ENCODE results near the gene KIF5B.

Gene KIF5B

DNA sequence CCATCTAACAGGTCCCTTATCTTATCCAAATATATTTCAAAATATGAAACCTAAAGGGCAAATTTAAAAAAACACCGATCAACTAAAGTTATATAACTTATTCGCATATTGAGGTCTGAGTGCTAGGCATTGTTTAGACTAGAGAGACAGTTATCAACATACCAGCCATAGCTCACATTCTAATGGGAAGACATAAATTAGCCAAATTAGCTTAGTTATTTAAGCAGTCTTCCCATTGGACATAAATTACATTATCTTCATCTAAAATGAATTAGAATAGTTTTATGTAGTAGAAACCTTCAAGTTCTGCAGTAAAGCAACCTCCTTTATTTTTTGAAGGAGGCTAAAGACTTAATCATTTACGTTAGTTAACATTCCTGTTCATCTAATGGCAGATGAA is 17.4 kb downstream of the KIF5B start:
- TF ChIP-seq, protein P1, sequence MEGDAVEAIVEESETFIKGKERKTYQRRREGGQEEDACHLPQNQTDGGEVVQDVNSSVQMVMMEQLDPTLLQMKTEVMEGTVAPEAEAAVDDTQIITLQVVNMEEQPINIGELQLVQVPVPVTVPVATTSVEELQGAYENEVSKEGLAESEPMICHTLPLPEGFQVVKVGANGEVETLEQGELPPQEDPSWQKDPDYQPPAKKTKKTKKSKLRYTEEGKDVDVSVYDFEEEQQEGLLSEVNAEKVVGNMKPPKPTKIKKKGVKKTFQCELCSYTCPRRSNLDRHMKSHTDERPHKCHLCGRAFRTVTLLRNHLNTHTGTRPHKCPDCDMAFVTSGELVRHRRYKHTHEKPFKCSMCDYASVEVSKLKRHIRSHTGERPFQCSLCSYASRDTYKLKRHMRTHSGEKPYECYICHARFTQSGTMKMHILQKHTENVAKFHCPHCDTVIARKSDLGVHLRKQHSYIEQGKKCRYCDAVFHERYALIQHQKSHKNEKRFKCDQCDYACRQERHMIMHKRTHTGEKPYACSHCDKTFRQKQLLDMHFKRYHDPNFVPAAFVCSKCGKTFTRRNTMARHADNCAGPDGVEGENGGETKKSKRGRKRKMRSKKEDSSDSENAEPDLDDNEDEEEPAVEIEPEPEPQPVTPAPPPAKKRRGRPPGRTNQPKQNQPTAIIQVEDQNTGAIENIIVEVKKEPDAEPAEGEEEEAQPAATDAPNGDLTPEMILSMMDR (IDR thresholded peaks at IDR 0.05): no peak

DNA sequence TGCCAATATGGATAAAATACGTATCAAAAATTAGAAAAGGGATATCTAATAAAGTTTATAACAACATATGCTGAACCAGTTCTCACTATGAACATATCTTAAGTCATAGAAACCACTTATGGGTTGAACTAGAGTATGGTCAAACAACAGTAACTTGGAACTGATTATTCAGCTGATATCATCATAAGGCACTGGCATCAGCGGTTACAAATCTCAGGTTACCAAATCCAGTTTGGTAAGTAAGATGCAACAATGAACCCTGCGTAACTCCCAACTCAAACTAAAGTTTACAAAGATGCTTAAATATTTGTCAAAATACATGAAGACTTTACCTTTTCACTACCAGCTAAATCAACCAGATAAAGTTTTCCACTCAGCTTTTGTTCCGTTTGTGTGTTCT is 19.3 kb downstream of the KIF5B start:
- TF ChIP-seq, protein P1 (IDR thresholded peaks at IDR 0.05): no peak

DNA sequence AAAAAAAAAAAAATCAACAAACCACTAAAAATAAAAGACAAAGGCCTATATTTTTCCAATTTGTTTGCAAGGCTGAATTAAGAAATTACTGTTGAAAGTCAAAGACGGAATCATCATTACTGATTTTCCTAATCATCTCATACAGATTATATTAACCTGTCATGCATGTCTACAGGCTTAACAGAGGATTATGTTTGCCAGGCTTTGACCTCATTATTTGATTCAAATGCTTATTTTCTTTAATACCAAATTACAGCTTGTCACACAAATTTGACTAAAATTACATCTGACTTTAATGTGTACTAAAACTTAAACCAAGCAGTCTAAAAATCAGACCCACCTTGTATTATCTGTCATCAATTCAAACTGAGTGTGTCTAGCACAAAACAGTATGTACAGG is 21.2 kb downstream of the KIF5B start:
- TF ChIP-seq, protein P1 (IDR thresholded peaks at IDR 0.05): no peak

DNA sequence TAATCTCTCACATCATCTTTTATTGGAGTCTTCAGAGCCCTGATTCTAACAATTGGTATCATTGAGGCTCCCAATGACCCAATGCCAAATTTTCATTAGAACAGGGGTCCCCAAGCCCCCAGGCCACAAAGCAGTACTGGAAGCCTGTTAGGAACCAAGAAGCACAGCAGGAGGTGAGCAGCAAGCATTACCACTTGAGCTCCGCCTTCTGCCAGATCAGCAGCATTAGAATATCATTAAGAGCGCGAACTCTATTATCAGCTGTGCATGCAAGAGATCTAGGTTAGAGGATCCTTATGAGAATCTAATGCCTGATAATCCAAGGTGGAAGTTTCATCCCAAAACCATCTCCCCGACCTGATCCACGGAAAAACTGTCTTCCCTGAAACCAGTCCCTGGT is 23.1 kb downstream of the KIF5B start:
- TF ChIP-seq, protein P1 (IDR thresholded peaks at IDR 0.05): no peak

DNA sequence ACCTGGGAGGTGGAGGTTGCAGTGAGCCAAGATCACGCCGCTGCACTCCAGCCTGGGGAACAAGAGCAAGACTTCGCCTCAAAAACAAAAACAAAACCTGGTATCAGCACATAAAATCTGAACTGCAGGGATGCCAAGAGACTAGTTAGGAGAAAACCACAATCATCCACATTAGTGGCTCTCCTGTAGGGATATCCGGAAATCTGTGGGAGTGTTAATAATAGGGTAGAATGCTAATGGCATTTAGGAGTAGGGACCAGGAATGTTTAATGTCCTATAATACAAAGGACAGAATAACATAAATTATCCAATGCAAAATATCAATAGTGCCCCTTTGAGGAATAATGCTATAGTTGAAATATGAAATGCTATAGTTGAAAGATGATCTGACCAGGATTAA is 24.3 kb downstream of the KIF5B start:
- TF ChIP-seq, protein P1 (IDR thresholded peaks at IDR 0.05): no peak

DNA sequence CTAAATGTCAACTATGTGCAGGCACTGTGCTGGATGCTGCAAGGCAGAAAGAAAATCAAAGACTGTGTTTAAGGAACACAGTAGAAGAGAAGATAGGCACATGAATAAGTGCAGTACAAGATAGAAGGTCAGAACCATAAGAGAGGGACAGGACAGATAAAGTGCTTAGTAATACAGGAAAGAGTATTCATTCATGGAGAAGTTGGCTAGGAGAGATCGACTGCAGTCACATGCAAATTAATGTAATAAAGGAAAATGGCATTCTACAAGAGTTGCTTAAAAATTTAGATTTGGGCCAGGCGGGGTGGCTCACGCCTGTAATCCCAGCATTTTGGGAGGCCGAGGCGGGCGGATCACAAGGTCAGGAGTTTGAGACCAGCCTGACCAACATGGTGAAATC is 24.8 kb downstream of the KIF5B start:
- TF ChIP-seq, protein P1 (IDR thresholded peaks at IDR 0.05): no peak

DNA sequence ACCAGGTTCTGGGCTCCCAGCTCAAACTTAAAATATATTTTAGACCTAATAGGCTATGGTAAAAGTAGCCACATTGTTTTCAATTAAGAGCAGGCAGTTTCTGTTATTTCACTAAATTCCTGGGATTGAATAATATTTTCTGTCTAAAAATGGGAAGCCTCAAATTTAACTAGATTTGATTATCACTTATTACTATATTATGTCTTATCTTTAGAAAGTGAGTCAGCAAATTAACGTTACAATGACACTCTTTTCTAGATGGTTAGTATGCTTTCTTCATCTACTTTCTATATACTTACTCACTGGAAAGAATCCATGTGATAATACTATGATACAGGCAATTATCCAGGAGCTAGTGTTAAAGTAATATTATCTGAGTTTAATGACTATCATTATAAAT is 27.5 kb downstream of the KIF5B start:
- TF ChIP-seq, protein P1 (IDR thresholded peaks at IDR 0.05): no peak

DNA sequence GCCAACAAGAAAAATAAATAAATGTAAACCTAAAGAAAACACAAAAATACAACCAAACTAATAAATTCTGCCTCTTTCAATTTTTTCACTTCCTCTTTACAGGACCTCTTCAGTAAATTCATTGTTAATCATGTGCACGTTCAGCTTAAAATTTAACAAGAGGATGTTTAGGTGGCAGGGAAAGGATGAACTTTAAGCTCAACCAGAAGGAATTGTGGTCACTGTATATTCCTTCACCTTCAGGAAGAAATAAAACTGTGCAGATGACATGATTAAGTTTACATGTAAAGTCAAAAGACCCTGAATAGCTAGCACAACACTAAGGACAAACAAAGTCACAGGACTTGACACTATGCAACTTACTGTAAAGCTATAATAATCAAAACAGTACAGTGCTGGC is 33.0 kb downstream of the KIF5B start:
- TF ChIP-seq, protein P1 (IDR thresholded peaks at IDR 0.05): no peak

All from LNCAP (cell line).